ENCODE results near the gene TMEM37. TPM values are rescaled to one million over a fixed set of nuclear protein-coding genes. Genes with fewer than 3 reads are reported as not detected.

Gene TMEM37
- total RNA-seq, 1 experiment from 2014 or later: 13.8 TPM

- H3K36me3 ChIP-seq (ENCODE audit: insufficient read depth, low read length, poor library complexity, severe bottlenecking): no peaks in the 10 kb centered on the region
- CTCF ChIA-PET: no interaction called here
- no peak for TF ChIP-seq CTCF (conservative IDR thresholded peaks at IDR 0.05; ENCODE audit: low read depth, low read length)
- no peak for TF ChIP-seq EZH2 (IDR thresholded peaks at IDR 0.05; ENCODE audit: borderline replicate concordance, low read depth, low read length, poor library complexity, severe bottlenecking)
- BruUV-seq (replicated peaks): no TSS peak
- H3K4me3 ChIP-seq (ENCODE audit: low read depth, low read length, poor library complexity, severe bottlenecking): no peak overlapping the region
- POLR2A ChIA-PET (ENCODE audit: low non-redundant PET): no interaction called here
- no peaks in the 10 kb centered on the region for H3K27me3 ChIP-seq (replicated peaks; ENCODE audit: insufficient read depth, low read depth, low read length, poor library complexity)
- H3K4me1 ChIP-seq (ENCODE audit: insufficient read depth, low read length, poor library complexity, severe bottlenecking): peaks cover 13% of the 10 kb centered on the region
- intact Hi-C loops (cut with micrococcal nuclease; ENCODE audit: unreplicated experiment): no loop called here
- no peak overlapping the region for H3K27ac ChIP-seq (ENCODE audit: low read depth, low read length, poor library complexity, severe bottlenecking)
- no peak for DNase-seq (ENCODE audit: low spot score)
- no peaks in the 10 kb centered on the region for H3K9me3 ChIP-seq (ENCODE audit: low read depth, low read length, poor library complexity, severe bottlenecking)
Observed at GRCh38 chr2:119393971-119394748, 37.5 kb upstream of the TMEM37 start.

GRCh38 chr2:119397196-119397595 lies 34.5 kb upstream of the TMEM37 start:
- intact Hi-C loops (cut with micrococcal nuclease; ENCODE audit: unreplicated experiment): no loop called here
- ChIA-PET POLR2A (ENCODE audit: low non-redundant PET) (no interaction called here), CTCF (interaction anchor here (0.6 kb wide), 1 partner anchor 260 kb away, joined by 6 read pairs; no protein-coding TSS in a partner anchor)
- Histone ChIP-seq H3K4me3 (ENCODE audit: low read depth, low read length, poor library complexity, severe bottlenecking) (no peak overlapping the region), H3K27me3 (replicated peaks; ENCODE audit: insufficient read depth, low read depth, low read length, poor library complexity) (no peaks in the 10 kb centered on the region), H3K9me3 (ENCODE audit: low read depth, low read length, poor library complexity, severe bottlenecking) (no peaks in the 10 kb centered on the region), H3K27ac (ENCODE audit: low read depth, low read length, poor library complexity, severe bottlenecking) (no peak overlapping the region), H3K4me1 (ENCODE audit: insufficient read depth, low read length, poor library complexity, severe bottlenecking) (no peaks in the 10 kb centered on the region), H3K36me3 (ENCODE audit: insufficient read depth, low read length, poor library complexity, severe bottlenecking) (no peaks in the 10 kb centered on the region)
- TF ChIP-seq EZH2 (IDR thresholded peaks at IDR 0.05; ENCODE audit: borderline replicate concordance, low read depth, low read length, poor library complexity, severe bottlenecking) (no peak), CTCF (conservative IDR thresholded peaks at IDR 0.05; ENCODE audit: low read depth, low read length) (no peak)
- BruUV-seq (replicated peaks): no TSS peak
- no peak for DNase-seq (ENCODE audit: low spot score)

GRCh38 chr2:119402106-119402505 lies 29.5 kb upstream of the TMEM37 start:
- no TSS peak for BruUV-seq (replicated peaks)
- H3K4me1 ChIP-seq (ENCODE audit: insufficient read depth, low read length, poor library complexity, severe bottlenecking): no peaks in the 10 kb centered on the region
- DNase-seq (ENCODE audit: low spot score): no peak
- no peaks in the 10 kb centered on the region for H3K27me3 ChIP-seq (replicated peaks; ENCODE audit: insufficient read depth, low read depth, low read length, poor library complexity)
- POLR2A ChIA-PET (ENCODE audit: low non-redundant PET): no interaction called here
- TF ChIP-seq EZH2 (IDR thresholded peaks at IDR 0.05; ENCODE audit: borderline replicate concordance, low read depth, low read length, poor library complexity, severe bottlenecking) (no peak), CTCF (conservative IDR thresholded peaks at IDR 0.05; ENCODE audit: low read depth, low read length) (no peak)
- intact Hi-C loops (cut with micrococcal nuclease; ENCODE audit: unreplicated experiment): no loop called here
- no peak overlapping the region for H3K27ac ChIP-seq (ENCODE audit: low read depth, low read length, poor library complexity, severe bottlenecking)
- no peak overlapping the region for H3K4me3 ChIP-seq (ENCODE audit: low read depth, low read length, poor library complexity, severe bottlenecking)
- no peaks in the 10 kb centered on the region for H3K9me3 ChIP-seq (ENCODE audit: low read depth, low read length, poor library complexity, severe bottlenecking)
- CTCF ChIA-PET: no interaction called here
- H3K36me3 ChIP-seq (ENCODE audit: insufficient read depth, low read length, poor library complexity, severe bottlenecking): no peaks in the 10 kb centered on the region
